ENCODE data around the gene HIPK2.

The HIPK2 gene

DNA sequence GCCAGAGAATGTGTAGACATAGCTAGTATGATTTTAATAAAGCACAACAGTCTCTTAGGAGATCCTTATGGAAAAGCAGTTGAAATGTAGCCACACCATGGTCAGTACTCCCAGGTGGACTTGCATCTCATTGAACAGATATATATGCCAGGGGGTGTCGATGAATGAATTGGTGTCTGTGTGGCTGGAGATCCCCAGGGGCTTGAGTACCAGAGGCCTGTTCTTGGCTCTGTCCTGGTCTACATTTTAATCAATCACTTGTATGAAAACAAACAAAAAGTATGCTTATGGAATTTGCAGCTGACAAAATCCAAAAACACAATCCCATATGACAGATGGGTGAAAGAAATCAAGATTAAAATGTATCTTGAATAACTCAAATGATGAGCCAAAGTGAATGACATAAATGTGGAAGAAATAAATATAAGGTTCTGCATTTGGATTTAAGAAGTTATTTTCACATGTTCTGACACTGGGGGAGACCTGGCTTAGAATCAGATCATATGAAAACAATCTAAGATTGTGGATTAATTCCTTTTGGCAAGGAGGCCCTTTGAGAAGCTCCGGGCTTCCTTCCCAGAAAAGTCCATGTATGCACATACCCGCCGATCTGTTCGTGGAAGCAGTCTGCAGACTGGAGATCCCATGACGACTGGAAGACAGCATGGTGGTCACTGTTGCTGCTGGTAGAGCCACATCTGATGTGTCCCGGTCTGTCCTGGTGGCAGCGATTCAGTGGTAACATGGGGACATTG is 238.7 kb downstream of the HIPK2 start:
- Histone ChIP-seq H3K27me3 (ENCODE audit: insufficient read depth, low read length) (peaks cover 16% of the 10 kb centered on the region), H3K79me2 (ENCODE audit: control insufficient read depth, insufficient read depth, low read length, unreplicated experiment) (no peaks in the 10 kb centered on the region), H3K36me3 (ENCODE audit: insufficient read depth, low read length) (no peaks in the 10 kb centered on the region), H3K4me3 (ENCODE audit: low read depth, low read length) (no peak overlapping the region), H2AFZ (ENCODE audit: low read length, unreplicated experiment) (no peak overlapping the region), H3K27ac (ENCODE audit: low read depth, low read length) (no peak overlapping the region), H3K4me1 (ENCODE audit: control insufficient read depth, insufficient read depth, low read length, unreplicated experiment) (no peaks in the 10 kb centered on the region)

DNA sequence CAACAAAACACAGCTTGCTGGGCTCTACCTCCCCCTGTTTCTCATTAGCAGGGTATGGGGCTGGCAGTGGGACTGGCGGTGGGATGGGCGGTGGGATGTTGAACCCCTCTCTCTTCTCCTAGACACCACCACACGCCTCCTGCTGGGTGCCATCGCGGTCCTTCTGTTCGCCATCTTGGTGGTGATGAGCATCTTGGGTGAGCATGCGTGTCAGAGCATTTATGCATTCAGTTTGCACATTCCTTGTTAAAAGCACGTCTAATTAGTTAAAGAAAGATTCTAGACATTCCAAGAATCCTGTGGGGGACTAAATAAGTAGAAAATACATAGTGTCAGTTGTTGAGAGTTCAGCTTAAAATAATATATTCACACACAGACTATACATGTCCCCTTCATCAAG is 241.6 kb downstream of the HIPK2 start:
- H3K27me3 ChIP-seq (ENCODE audit: insufficient read depth, low read length), result peaks cover 34% of the 10 kb centered on the region
- no peaks in the 10 kb centered on the region for H3K79me2 ChIP-seq (ENCODE audit: control insufficient read depth, insufficient read depth, low read length, unreplicated experiment)
- H3K4me1 ChIP-seq (ENCODE audit: control insufficient read depth, insufficient read depth, low read length, unreplicated experiment), result no peaks in the 10 kb centered on the region
- no peaks in the 10 kb centered on the region for H3K36me3 ChIP-seq (ENCODE audit: insufficient read depth, low read length)
- H2AFZ ChIP-seq (ENCODE audit: low read length, unreplicated experiment), result no peak overlapping the region
- no peak overlapping the region for H3K27ac ChIP-seq (ENCODE audit: low read depth, low read length)
- H3K4me3 ChIP-seq (ENCODE audit: low read depth, low read length), result no peak overlapping the region

GRCh38 chr7:139534966-139535651 is 242.7 kb downstream of the HIPK2 start:
- Histone ChIP-seq H3K36me3 (ENCODE audit: insufficient read depth, low read length) (no peaks in the 10 kb centered on the region), H3K4me3 (ENCODE audit: low read depth, low read length) (no peak overlapping the region), H3K79me2 (ENCODE audit: control insufficient read depth, insufficient read depth, low read length, unreplicated experiment) (no peaks in the 10 kb centered on the region), H2AFZ (ENCODE audit: low read length, unreplicated experiment) (no peak overlapping the region), H3K27ac (ENCODE audit: low read depth, low read length) (no peak overlapping the region), H3K4me1 (ENCODE audit: control insufficient read depth, insufficient read depth, low read length, unreplicated experiment) (no peaks in the 10 kb centered on the region), H3K27me3 (ENCODE audit: insufficient read depth, low read length) (peaks cover 39% of the 10 kb centered on the region)

DNA sequence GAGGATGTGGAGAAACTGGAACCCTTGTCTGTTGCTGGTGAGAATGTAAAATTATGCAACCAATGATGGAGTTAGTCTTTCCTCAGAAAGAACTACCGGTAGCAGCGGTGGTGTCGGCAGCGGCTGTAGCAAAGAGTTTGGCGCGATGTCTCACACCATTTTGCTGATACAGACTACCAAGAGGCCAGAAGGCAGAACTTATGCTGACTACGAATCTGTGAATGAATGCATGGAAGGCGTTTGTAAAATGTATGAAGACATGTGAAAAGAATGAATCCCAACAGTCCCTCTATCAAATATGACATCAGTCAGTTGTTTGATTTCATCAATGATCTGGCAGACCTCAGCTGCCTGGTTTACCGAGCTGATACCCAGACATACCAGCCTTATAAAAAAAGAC is 243.7 kb downstream of the HIPK2 start:
- Histone ChIP-seq H3K4me3 (ENCODE audit: low read depth, low read length) (no peak overlapping the region), H3K79me2 (ENCODE audit: control insufficient read depth, insufficient read depth, low read length, unreplicated experiment) (no peaks in the 10 kb centered on the region), H3K36me3 (ENCODE audit: insufficient read depth, low read length) (no peaks in the 10 kb centered on the region), H3K27me3 (ENCODE audit: insufficient read depth, low read length) (peaks cover 43% of the 10 kb centered on the region), H3K27ac (ENCODE audit: low read depth, low read length) (no peak overlapping the region), H2AFZ (ENCODE audit: low read length, unreplicated experiment) (no peak overlapping the region), H3K4me1 (ENCODE audit: control insufficient read depth, insufficient read depth, low read length, unreplicated experiment) (no peaks in the 10 kb centered on the region)

DNA sequence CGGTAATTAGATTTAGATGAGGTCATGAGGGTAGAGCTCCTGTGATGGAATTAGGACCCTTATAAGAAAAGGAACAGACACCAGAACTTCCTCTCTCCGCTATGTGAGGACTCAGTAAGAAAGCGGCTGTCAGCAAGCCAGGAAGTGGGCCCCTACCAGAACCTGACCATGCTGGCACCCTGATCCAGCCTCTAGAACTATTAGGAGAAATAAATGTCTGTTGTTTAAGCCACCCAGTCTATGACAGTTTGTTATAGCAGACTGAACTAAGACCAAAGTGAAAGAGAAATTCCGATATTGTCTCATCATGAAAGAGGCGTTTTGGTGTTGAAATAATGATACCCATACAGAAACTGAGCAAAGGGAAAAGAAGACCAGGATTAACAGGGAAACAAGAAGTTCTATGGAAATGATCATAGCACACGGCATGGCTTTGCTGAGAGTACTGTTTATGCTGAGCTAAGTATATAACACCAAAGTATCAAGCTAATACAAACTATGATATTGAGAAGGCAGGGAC is 245.1 kb downstream of the HIPK2 start:
- Histone ChIP-seq H3K27me3 (ENCODE audit: insufficient read depth, low read length) (peaks cover 50% of the 10 kb centered on the region), H3K79me2 (ENCODE audit: control insufficient read depth, insufficient read depth, low read length, unreplicated experiment) (no peaks in the 10 kb centered on the region), H3K27ac (ENCODE audit: low read depth, low read length) (no peak overlapping the region), H3K4me1 (ENCODE audit: control insufficient read depth, insufficient read depth, low read length, unreplicated experiment) (no peaks in the 10 kb centered on the region), H3K36me3 (ENCODE audit: insufficient read depth, low read length) (no peaks in the 10 kb centered on the region), H2AFZ (ENCODE audit: low read length, unreplicated experiment) (no peak overlapping the region), H3K4me3 (ENCODE audit: low read depth, low read length) (no peak overlapping the region)

DNA sequence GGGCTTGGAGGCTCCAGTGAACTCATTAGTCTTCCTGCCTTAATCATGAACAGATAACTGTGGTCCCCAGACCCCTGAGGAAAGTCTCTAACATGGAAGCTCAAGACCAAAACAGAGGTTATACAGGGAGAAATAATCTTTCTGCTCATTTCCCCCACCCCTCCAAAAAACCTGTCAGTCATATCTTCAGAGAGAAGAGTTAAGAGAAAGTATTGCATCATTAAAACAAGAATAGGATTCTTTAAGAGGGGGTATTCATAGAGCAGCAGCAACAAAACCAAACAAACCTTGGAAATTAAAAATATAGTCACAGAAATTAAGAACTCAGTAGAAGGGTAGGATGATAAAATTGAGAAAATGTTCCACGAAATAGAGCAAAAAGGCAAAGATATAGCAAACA is 246.7 kb downstream of the HIPK2 start:
- no peak overlapping the region for H3K27ac ChIP-seq (ENCODE audit: low read depth, low read length)
- no peak overlapping the region for H3K4me3 ChIP-seq (ENCODE audit: low read depth, low read length)
- no peaks in the 10 kb centered on the region for H3K79me2 ChIP-seq (ENCODE audit: control insufficient read depth, insufficient read depth, low read length, unreplicated experiment)
- H3K36me3 ChIP-seq (ENCODE audit: insufficient read depth, low read length), result no peaks in the 10 kb centered on the region
- H3K27me3 ChIP-seq (ENCODE audit: insufficient read depth, low read length), result peaks cover 50% of the 10 kb centered on the region
- no peaks in the 10 kb centered on the region for H3K4me1 ChIP-seq (ENCODE audit: control insufficient read depth, insufficient read depth, low read length, unreplicated experiment)
- no peak overlapping the region for H2AFZ ChIP-seq (ENCODE audit: low read length, unreplicated experiment)

DNA sequence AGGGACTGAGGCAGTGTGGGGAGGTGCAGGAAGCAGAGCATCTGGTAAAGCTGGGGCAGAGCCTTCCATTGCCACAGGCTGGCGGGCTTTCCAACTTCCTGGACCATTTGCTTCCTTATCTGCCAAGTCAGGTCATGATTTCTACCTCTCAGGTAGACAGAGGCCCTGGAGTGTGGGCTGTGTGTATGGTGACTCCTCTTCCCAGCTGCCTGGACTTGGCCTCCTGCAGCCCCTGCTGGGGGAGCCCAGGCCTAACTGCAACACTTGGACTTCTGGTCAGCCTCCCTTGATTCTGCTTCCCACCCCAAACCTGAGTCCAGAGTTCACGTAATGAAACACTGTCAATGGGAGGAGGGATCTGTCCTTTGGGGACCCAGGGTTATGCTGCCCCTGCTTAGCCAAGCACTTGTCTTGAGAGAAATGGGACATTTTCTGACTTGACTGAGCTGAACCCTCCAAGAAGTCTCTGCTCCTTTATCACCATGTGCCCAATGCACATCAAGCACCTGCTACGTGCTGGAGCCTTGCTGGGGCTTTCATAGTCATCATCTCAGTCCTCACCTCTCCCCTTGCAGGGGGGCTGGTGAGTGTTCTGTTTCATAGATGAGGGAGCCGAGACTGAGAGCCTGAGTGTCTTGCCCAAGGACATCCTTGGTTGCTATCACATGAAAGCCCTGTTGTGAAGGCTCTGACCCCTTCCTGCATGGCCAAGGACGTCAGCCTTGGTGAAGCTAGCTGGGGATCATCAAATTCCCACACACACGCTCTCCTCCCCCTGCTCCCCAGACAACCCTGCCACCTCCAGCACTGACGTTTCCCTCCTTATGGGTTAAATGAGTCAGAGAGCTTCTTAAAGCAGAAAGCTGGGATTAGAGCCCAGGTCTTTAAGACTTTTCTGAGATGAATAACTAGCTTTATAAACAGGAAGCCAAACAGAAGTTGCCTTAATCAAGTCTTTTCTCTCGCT is 250.9 kb downstream of the HIPK2 start:
- Histone ChIP-seq H3K27ac (ENCODE audit: low read depth, low read length) (peak overlapping the region; percentile 12; the same call in 1 of the 2 replicates), H3K4me3 (ENCODE audit: low read depth, low read length) (no peak overlapping the region), H3K4me1 (ENCODE audit: control insufficient read depth, insufficient read depth, low read length, unreplicated experiment) (no peaks in the 10 kb centered on the region), H3K27me3 (ENCODE audit: insufficient read depth, low read length) (peaks cover 44% of the 10 kb centered on the region), H2AFZ (ENCODE audit: low read length, unreplicated experiment) (no peak overlapping the region), H3K79me2 (ENCODE audit: control insufficient read depth, insufficient read depth, low read length, unreplicated experiment) (no peaks in the 10 kb centered on the region), H3K36me3 (ENCODE audit: insufficient read depth, low read length) (no peaks in the 10 kb centered on the region)

DNA sequence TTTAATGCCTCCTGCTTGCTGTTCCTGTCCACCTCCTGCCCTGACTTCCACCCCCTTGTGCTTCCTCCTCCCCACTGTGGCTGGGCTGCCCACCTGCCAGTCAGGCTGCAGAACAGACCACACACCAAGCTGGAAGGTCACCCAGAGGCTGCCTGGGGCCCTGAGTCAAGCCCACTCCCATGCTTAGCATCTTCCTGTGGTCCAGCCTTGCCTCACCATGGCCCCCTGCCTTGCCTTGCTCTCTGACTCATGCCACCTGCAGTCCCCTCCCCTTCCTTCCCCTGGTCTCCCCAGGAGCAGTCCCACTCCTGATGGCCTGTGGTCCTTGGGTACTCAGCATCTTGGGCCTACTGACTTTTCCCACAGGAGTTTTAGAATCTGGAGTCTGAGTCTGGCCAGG is 252.0 kb downstream of the HIPK2 start:
- Histone ChIP-seq H3K27me3 (ENCODE audit: insufficient read depth, low read length) (peaks cover 48% of the 10 kb centered on the region), H3K4me3 (ENCODE audit: low read depth, low read length) (no peak overlapping the region), H3K36me3 (ENCODE audit: insufficient read depth, low read length) (no peaks in the 10 kb centered on the region), H3K27ac (ENCODE audit: low read depth, low read length) (no peak overlapping the region), H3K79me2 (ENCODE audit: control insufficient read depth, insufficient read depth, low read length, unreplicated experiment) (no peaks in the 10 kb centered on the region), H2AFZ (ENCODE audit: low read length, unreplicated experiment) (no peak overlapping the region), H3K4me1 (ENCODE audit: control insufficient read depth, insufficient read depth, low read length, unreplicated experiment) (no peaks in the 10 kb centered on the region)

DNA sequence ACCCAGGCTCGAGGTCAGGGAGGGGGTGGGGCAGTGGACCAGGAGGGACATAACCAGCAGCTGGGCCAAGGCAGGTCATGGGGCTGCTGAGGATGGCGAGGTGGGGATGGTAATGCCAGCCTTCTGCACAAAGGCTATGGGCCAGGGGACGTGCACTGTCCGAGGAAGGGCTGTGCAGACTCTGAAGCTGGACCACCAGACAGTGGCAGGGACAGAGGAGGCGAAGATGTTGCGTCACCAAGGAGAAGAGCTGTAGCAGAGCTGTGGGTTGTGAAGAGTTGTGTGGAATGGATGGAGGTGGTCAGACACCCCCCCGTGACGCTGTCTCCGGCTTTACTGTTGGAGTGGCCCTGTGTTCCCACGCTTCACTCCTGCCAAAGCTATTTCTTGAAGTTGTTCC is 252.6 kb downstream of the HIPK2 start:
- no peak overlapping the region for H3K27ac ChIP-seq (ENCODE audit: low read depth, low read length)
- no peak overlapping the region for H3K4me3 ChIP-seq (ENCODE audit: low read depth, low read length)
- no peak overlapping the region for H2AFZ ChIP-seq (ENCODE audit: low read length, unreplicated experiment)
- H3K36me3 ChIP-seq (ENCODE audit: insufficient read depth, low read length), result no peaks in the 10 kb centered on the region
- peaks cover 47% of the 10 kb centered on the region for H3K27me3 ChIP-seq (ENCODE audit: insufficient read depth, low read length)
- no peaks in the 10 kb centered on the region for H3K4me1 ChIP-seq (ENCODE audit: control insufficient read depth, insufficient read depth, low read length, unreplicated experiment)
- no peaks in the 10 kb centered on the region for H3K79me2 ChIP-seq (ENCODE audit: control insufficient read depth, insufficient read depth, low read length, unreplicated experiment)

- Histone ChIP-seq H3K36me3 (ENCODE audit: insufficient read depth, low read length) (no peaks in the 10 kb centered on the region), H3K79me2 (ENCODE audit: control insufficient read depth, insufficient read depth, low read length, unreplicated experiment) (no peaks in the 10 kb centered on the region), H3K4me3 (ENCODE audit: low read depth, low read length) (no peak overlapping the region), H3K4me1 (ENCODE audit: control insufficient read depth, insufficient read depth, low read length, unreplicated experiment) (no peaks in the 10 kb centered on the region), H3K27me3 (ENCODE audit: insufficient read depth, low read length) (peaks cover 43% of the 10 kb centered on the region), H2AFZ (ENCODE audit: low read length, unreplicated experiment) (no peak overlapping the region), H3K27ac (ENCODE audit: low read depth, low read length) (no peak overlapping the region)
Observed at GRCh38 chr7:139523968-139524815, 253.6 kb downstream of the HIPK2 start.

Data from ACC112 (cell line).